ENCODE results near the gene HMX1.

HMX1 gene

GRCh38 chr4:8891646-8892555, 20.3 kb upstream of the HMX1 start:
- DNase-seq (ENCODE audit: low spot score) = no peak

- DNase-seq (ENCODE audit: low spot score) = no peak
Measured at GRCh38 chr4:8891255-8891645, 19.6 kb upstream of the HMX1 start.

GRCh38 chr4:8888856-8889255, 17.2 kb upstream of the HMX1 start:
- DNase-seq (ENCODE audit: low spot score) = no peak

GRCh38 chr4:8886612-8887406, 15.2 kb upstream of the HMX1 start:
- peak; percentile 3 for DNase-seq (ENCODE audit: low spot score)

- no peak for DNase-seq (ENCODE audit: low spot score)
Measured at GRCh38 chr4:8882239-8882638, 10.6 kb upstream of the HMX1 start.

- no peak for DNase-seq (ENCODE audit: low spot score)
Measured at GRCh38 chr4:8880851-8881250, 9.2 kb upstream of the HMX1 start.

- DNase-seq (ENCODE audit: low spot score) = no peak
Measured at GRCh38 chr4:8879574-8879973, 7.9 kb upstream of the HMX1 start.

- no peak for DNase-seq (ENCODE audit: low spot score)
Measured at GRCh38 chr4:8878421-8878820, 6.8 kb upstream of the HMX1 start.

GRCh38 chr4:8877780-8878040, 6.1 kb upstream of the HMX1 start:
- DNase-seq (ENCODE audit: low spot score) = no peak

- no peak for DNase-seq (ENCODE audit: low spot score)
Measured at GRCh38 chr4:8876982-8877779, 5.5 kb upstream of the HMX1 start.

- no peak for DNase-seq (ENCODE audit: low spot score)
Measured at GRCh38 chr4:8874896-8875680, 3.4 kb upstream of the HMX1 start.

- no peak for DNase-seq (ENCODE audit: low spot score)
Measured at GRCh38 chr4:8874003-8874895, 2.6 kb upstream of the HMX1 start.

GRCh38 chr4:8872402-8873291, 1.0 kb upstream of the HMX1 start:
- no peak for DNase-seq (ENCODE audit: low spot score)

- DNase-seq (ENCODE audit: low spot score) = no peak
Measured at GRCh38 chr4:8870647-8871416, 807 bp downstream of the HMX1 start.

GRCh38 chr4:8869898-8870646, 1.6 kb downstream of the HMX1 start:
- DNase-seq (ENCODE audit: low spot score) = no peak

- DNase-seq (ENCODE audit: low spot score) = no peak
Measured at GRCh38 chr4:8869002-8869897, 2.4 kb downstream of the HMX1 start.

GRCh38 chr4:8868321-8869001, 3.2 kb downstream of the HMX1 start:
- DNase-seq (ENCODE audit: low spot score) = no peak
